Activated B cell treated with CpG ODN at 0.5 μM for 24 hours (primary cell): ENCODE measurements around the gene CTSA. TPM values are rescaled to one million over a fixed set of nuclear protein-coding genes. Genes with fewer than 3 reads are reported as not detected.

Source experiments
- ATAC-seq: fragments of 200-7000 bp; cut with Tn5 transposase; one replicate; pipeline ENCODE4 v1.10.0; 2021; ENCODE audit warnings: low read depth, mild to moderate bottlenecking, moderate library complexity
- CTCF ChIA-PET: fragments of 350-600 bp; sonication (Branson Sonifier 250); formaldehyde crosslinking; loops from one replicate; lab custom pipeline; 2021; ENCODE audit warnings: antibody characterized with exemption; lab: Charles Lee
- POLR2A ChIA-PET: fragments of 350-600 bp; sonication (Branson Sonifier 250); formaldehyde crosslinking; loops from one replicate; lab custom pipeline; 2021; ENCODE audit warnings: antibody characterized with exemption; lab: Charles Lee
- DNase-seq: peaks from one replicate; pipeline ENCODE4 v3.0.0; 2022
- H3K27ac Mint-ChIP-seq: one replicate; pipeline ENCODE4 v1.8.0; 2020; ENCODE audit warnings: mixed read lengths
- H3K27me3 Mint-ChIP-seq: one replicate; pipeline ENCODE4 v1.8.0; 2021; ENCODE audit warnings: mixed read lengths
- H3K36me3 Mint-ChIP-seq: one replicate; pipeline ENCODE4 v1.8.0; 2021; ENCODE audit warnings: low read depth, mixed read lengths
- H3K4me1 Mint-ChIP-seq: one replicate; pipeline ENCODE4 v1.8.0; 2021; ENCODE audit warnings: mixed read lengths
- H3K4me3 Mint-ChIP-seq: one replicate; pipeline ENCODE4 v1.8.0; 2020; ENCODE audit warnings: mild to moderate bottlenecking, mixed read lengths
- H3K9me3 Mint-ChIP-seq: one replicate; pipeline ENCODE4 v1.8.0; 2020; ENCODE audit warnings: mixed read lengths
- intact Hi-C: fragments of 100-400 bp; cut with micrococcal nuclease; formaldehyde crosslinking; loops from one replicate; pipeline ENCODE4 v1.15.1; 2024
- total RNA-seq: library from RNA; stranded (reverse); gene quantifications from 2 replicates; pipeline ENCODE4 v1.2.3, GENCODE V29; 2022
- TF ChIP-seq, protein P1 (sequence below): fragments of 200-600 bp; IDR thresholded peaks from one replicate; pipeline ENCODE4 v1.8.0; 2022; ENCODE audit warnings: antibody characterized with exemption, mild to moderate bottlenecking

Gene CTSA
- total RNA-seq, 1 donor from 2014 or later: 67.2 TPM

DNA sequence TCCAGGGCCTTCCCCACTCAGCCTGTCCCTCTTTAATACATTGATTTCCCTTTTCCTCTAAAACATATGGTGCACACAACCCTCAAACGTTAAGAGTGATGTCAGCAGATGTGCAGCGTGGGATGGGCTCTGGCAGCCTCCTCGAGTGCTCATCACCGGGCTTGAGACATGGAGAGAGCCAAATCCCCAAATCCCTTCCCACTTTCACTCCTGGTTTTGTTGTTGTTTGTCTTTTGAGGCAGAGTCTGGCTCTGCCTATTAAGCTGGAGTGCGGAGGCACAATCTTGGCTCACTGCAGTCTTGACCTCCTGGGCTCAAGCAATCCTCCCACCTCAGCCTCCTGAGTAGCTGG is 26.6 kb downstream of the CTSA start:
- TF ChIP-seq, protein P1, sequence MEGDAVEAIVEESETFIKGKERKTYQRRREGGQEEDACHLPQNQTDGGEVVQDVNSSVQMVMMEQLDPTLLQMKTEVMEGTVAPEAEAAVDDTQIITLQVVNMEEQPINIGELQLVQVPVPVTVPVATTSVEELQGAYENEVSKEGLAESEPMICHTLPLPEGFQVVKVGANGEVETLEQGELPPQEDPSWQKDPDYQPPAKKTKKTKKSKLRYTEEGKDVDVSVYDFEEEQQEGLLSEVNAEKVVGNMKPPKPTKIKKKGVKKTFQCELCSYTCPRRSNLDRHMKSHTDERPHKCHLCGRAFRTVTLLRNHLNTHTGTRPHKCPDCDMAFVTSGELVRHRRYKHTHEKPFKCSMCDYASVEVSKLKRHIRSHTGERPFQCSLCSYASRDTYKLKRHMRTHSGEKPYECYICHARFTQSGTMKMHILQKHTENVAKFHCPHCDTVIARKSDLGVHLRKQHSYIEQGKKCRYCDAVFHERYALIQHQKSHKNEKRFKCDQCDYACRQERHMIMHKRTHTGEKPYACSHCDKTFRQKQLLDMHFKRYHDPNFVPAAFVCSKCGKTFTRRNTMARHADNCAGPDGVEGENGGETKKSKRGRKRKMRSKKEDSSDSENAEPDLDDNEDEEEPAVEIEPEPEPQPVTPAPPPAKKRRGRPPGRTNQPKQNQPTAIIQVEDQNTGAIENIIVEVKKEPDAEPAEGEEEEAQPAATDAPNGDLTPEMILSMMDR: no peak
- ATAC-seq: no peak
- Mint-ChIP-seq H3K4me3 (no peak overlapping the region), H3K27me3 (peaks cover 35% of the 10 kb centered on the region), H3K36me3 (no peaks in the 10 kb centered on the region), H3K4me1 (peaks cover 7% of the 10 kb centered on the region), H3K27ac (no peak overlapping the region), H3K9me3 (no peaks in the 10 kb centered on the region)
- ChIA-PET POLR2A (interaction anchor here (1.2 to 1.4 kb wide), 2 partner anchors 13 to 16 kb away, joined by 3 read pairs; no protein-coding TSS in a partner anchor), CTCF (interaction anchor here (0.7 kb wide), 1 partner anchor 21 kb away, joined by 3 read pairs; no protein-coding TSS in a partner anchor)
- DNase-seq: no peak
- intact Hi-C loops: no loop called here

DNA sequence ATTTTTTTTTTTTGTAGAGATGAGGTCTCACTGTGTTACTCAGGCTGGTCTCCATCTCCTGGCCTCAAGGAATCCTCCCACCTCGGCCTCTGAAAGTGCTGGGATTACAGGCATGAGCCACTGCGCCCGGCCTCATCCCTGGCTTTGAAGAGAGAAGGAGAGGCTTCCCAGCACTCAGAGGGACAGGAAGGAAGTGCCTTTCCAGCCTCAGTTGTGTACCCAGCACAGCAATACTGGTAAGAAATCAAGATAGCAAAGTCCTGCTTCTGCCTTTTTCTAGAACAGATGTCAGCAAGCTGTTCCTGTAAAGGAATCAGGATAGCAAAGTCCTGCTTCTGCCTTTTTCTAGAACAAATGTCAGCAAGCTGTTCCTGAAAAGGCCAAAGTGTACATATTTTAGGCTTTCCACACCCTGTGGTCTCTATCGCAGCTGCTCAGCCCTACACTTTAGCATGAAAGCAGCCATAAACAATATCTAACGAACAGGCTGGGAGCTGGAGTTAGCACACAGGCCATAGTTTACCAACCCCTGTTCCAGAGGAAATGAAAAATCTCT is 27.1 kb downstream of the CTSA start:
- POLR2A ChIA-PET: interaction anchor here (1.2 kb wide), 1 partner anchor 12 kb away, joined by 3 read pairs; no protein-coding TSS in a partner anchor
- no peaks in the 10 kb centered on the region for H3K36me3 Mint-ChIP-seq
- H3K9me3 Mint-ChIP-seq: no peaks in the 10 kb centered on the region
- DNase-seq: no peak
- no peak overlapping the region for H3K4me3 Mint-ChIP-seq
- TF ChIP-seq, protein P1: no peak
- H3K4me1 Mint-ChIP-seq: peaks cover 5% of the 10 kb centered on the region
- peaks cover 33% of the 10 kb centered on the region for H3K27me3 Mint-ChIP-seq
- no peak for ATAC-seq
- intact Hi-C loops: no loop called here
- H3K27ac Mint-ChIP-seq: no peak overlapping the region
- CTCF ChIA-PET: interaction anchor here (0.7 kb wide), 1 partner anchor 20 kb away, joined by 3 read pairs; no protein-coding TSS in a partner anchor

DNA sequence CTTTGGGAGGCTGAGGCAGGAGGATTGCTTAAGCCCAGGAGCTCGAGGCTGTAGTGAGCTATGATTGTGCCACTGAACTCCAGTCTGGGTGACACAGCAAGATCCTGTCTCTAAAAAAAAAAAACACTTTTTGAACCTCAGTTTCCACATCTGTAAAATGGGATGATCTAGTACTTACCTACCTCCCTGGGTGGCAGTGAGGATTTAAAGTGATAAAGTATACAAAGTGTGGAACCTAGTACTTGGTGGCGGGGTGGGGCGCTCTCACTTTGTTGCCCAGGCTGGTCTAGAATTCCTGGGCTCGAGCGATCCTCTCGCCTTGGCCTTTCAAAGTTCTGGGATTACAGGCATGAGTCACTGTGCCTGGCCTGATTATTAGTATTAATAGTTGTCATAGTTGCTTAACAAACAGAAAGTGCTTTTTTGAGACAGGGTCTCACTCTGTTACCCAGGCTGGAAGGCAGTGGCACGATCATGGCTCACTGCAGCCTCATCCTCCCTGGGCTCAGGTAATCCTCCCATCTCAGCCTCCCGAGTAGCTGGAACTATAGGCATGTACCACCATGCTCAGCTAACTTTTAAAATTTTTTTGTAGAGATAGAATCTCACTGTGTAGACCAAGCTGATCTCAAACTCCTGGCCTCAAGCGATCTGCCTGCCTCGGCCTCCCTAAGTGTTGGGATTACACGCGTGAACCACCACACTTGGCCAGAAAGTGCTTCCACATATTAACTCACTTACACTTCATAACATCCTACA is 27.8 kb downstream of the CTSA start:
- H3K4me1 Mint-ChIP-seq: peaks cover 5% of the 10 kb centered on the region
- no peaks in the 10 kb centered on the region for H3K9me3 Mint-ChIP-seq
- DNase-seq (no peak), ATAC-seq (no peak)
- no peak overlapping the region for H3K27ac Mint-ChIP-seq
- no peak overlapping the region for H3K4me3 Mint-ChIP-seq
- ChIA-PET POLR2A (no interaction called here), CTCF (no interaction called here)
- H3K27me3 Mint-ChIP-seq: peaks cover 33% of the 10 kb centered on the region
- H3K36me3 Mint-ChIP-seq: no peaks in the 10 kb centered on the region
- intact Hi-C loops: no loop called here
- TF ChIP-seq, protein P1: no peak

DNA sequence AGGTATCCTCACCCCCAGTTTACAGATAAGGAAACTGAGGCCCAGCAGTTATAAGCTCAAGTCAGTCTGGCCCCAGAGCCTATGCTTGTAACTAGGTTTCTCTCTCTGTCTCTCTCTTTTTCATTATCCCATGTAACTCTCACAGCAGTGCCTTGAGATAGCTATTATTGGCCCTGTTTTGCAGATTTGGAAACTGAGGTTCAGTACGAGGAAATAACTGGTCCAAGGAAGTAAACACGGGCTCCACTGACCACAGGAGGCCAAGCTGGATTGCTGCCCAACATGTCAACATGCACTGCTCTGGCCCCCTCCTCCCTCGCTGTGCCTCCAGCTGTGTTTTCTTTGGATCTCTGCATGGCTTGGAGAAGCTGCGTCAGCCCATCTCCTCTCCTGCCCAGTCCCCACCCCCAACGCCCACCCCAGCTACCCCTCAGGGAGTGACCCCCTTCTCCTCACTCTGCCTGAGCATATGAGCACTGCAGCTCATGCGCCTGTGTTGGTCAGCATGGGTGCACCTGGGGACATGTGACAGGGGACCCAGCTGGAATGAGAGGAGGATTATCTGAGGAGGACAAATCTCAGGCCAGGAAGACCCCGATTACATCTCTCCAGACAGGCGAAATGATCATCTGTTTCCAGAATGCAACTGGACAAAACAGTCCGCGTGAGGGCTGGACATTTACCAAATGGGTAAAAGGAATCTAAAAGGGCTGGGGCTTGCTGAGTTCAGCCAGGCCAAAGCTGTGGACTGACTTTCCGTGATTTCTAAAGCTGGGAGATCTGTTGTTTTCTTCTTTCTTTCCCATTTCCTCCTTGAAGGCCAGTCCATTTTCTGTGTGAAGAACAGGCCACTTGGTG is 28.6 kb downstream of the CTSA start:
- CTCF ChIA-PET: no interaction called here
- no peak for DNase-seq
- Mint-ChIP-seq H3K4me3 (no peak overlapping the region), H3K27me3 (peaks cover 29% of the 10 kb centered on the region), H3K9me3 (no peaks in the 10 kb centered on the region), H3K4me1 (no peaks in the 10 kb centered on the region), H3K36me3 (no peaks in the 10 kb centered on the region), H3K27ac (no peak overlapping the region)
- TF ChIP-seq, protein P1: no peak
- POLR2A ChIA-PET: no interaction called here
- intact Hi-C loops: no loop called here
- no peak for ATAC-seq
